Measurements from ENCODE around the gene LRRC61. TPM values are rescaled to one million over a fixed set of nuclear protein-coding genes. Genes with fewer than 3 reads are reported as not detected.
A peak's percentile ranks its signal among the peaks of the same experiment; 100 is the strongest.

Gene LRRC61
- total RNA-seq, 1 donor from 2014 or later: 26.3 TPM

DNA sequence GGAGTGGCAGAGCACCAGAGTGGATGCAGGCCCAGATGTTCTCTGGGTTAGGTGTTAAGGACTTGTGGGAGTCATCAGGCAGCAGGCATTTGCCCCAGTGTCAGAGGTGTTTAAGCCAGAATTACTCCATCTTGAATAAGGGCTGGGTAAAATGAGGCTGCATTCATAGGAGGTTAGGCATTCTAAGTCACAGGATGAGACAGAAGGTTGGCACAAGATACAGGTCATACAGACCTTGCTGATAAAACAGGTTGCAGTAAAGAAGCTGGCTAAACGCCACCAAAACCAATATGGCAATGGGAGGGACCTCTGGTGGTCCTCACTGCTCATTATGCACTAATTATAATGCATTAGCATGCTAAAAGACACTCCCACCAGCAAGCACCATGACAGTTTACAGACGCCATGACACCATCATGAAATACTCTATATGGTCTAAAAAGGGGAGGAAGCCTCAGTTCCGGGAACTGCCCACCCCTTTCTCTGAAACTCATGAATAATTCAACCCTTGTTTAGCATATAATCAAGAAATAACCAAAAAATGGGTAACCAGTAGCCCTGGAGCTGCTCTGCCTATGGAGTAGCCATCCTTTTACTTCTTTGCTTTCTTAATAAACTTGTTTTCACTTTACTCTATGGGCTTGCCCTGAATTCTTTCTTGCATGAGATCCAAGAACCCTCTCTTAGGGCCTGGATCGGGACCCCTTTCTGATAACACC lies 882 bp upstream of the LRRC61 start:
- Mint-ChIP-seq H3K9me3 (no peaks in the 10 kb centered on the region), H3K27me3 (ENCODE audit: low read depth) (no peaks in the 10 kb centered on the region), H3K4me3 (peak overlapping the region; percentile 87), H3K36me3 (ENCODE audit: low read depth) (peaks cover 5% of the 10 kb centered on the region), H3K27ac (ENCODE audit: unreplicated experiment) (peak overlapping the region; percentile 88), H3K4me1 (peaks cover 28% of the 10 kb centered on the region)
- no peak for TF ChIP-seq CTCF (conservative IDR thresholded peaks at IDR 0.05)
- DNase-seq (ENCODE audit: low read depth, low spot score): no peak

DNA sequence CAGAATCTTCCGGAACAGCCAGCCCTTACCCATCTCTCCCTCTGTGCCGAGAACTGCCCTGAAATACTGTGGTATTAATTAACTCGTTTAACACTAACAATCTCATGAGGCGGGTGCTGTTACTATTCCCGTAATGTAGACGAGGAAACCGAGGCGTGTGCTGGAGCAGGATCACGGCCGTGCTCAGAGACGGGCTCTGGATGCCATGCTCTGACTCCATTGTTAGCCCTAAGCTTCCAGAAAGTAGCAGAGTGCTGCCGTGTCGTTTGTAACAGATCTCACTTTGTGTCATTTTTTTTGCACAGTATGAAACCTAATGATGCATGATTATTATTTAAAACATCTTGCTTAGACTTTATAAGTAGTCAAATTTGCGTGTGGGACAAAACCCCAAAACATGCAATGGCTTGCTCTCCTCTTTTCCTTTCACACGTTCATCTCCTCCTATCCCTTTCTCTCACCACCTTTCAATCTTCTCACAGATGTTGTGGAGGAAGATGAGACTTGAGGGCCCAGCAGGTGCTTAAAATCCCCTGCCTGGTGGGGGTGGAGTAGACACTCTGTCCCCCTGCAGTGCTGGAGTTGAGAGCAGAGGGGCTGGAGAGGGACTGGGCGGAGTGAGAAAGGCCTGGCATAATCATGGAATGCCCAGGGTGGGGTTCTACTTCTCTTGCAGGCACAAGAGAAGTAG lies 672 bp downstream of the LRRC61 start:
- Mint-ChIP-seq H3K9me3 (no peaks in the 10 kb centered on the region), H3K27ac (ENCODE audit: unreplicated experiment) (peak overlapping the region; percentile 92), H3K27me3 (ENCODE audit: low read depth) (no peaks in the 10 kb centered on the region), H3K4me1 (peaks cover 28% of the 10 kb centered on the region), H3K4me3 (peak overlapping the region; percentile 94), H3K36me3 (ENCODE audit: low read depth) (peaks cover 5% of the 10 kb centered on the region)
- TF ChIP-seq CTCF (conservative IDR thresholded peaks at IDR 0.05): no peak
- no peak for DNase-seq (ENCODE audit: low read depth, low spot score)

DNA sequence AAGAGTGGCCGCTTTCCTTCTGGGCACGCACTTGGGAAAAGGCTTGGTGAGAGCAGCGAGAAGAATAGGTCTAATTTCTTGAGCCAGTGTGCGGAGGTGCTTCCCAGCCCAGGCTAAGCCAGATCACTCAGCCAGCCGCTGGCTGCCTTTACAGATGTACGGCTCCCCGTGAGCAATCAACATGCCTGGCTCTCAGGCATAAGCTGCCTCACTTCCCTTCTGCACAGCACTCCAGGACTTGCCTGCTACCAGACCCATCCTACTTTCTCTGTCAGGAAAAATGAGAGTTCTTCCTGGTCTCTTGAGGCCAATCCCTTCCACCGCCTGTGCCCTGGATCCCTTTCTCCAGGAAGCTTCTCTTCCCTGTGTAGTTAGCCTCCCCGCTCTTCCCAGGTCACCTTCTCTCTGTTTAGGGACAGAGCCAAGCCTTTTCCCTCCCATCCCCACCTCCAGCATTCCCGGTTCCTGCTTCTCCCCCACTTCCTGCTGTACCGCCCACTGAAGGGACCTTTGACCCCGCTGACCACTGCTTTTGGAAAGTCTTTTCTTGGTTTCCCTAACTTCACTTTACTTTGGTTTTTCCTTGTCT lies 1.3 kb downstream of the LRRC61 start:
- Mint-ChIP-seq H3K36me3 (ENCODE audit: low read depth) (peaks cover 5% of the 10 kb centered on the region), H3K9me3 (no peaks in the 10 kb centered on the region), H3K27ac (ENCODE audit: unreplicated experiment) (peak overlapping the region; percentile 92), H3K4me3 (peak overlapping the region; percentile 94), H3K27me3 (ENCODE audit: low read depth) (no peaks in the 10 kb centered on the region), H3K4me1 (peaks cover 28% of the 10 kb centered on the region)
- DNase-seq (ENCODE audit: low read depth, low spot score): no peak
- TF ChIP-seq CTCF (conservative IDR thresholded peaks at IDR 0.05): no peak

GRCh38 chr7:150325110-150325611 lies 2.0 kb downstream of the LRRC61 start:
- Mint-ChIP-seq H3K9me3 (no peaks in the 10 kb centered on the region), H3K4me1 (peaks cover 28% of the 10 kb centered on the region), H3K27me3 (ENCODE audit: low read depth) (no peaks in the 10 kb centered on the region), H3K27ac (ENCODE audit: unreplicated experiment) (no peak overlapping the region), H3K36me3 (ENCODE audit: low read depth) (peaks cover 5% of the 10 kb centered on the region), H3K4me3 (peak overlapping the region; percentile 94)
- no peak for TF ChIP-seq CTCF (conservative IDR thresholded peaks at IDR 0.05)
- no peak for DNase-seq (ENCODE audit: low read depth, low spot score)

DNA sequence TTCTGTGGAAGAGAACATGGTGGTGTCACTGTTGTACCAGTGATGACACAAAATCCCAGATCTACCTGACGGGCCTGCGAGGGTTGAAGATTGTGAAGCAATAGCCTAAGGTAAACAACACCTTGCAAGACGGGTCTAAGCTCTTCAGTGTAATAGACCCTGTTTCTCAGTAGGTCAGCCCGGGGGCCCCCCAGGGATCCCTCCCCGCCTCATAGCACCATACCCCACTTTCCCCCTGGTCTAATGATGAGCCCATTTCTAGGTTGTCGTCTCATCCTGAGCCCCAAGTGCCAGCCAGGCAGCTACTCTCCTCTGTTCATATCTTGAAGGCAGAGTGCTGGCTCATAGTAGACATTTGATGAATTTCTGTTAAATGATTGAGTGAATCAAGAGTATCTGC lies 2.7 kb downstream of the LRRC61 start:
- no peak for TF ChIP-seq CTCF (conservative IDR thresholded peaks at IDR 0.05)
- H3K36me3 Mint-ChIP-seq (ENCODE audit: low read depth): peaks cover 5% of the 10 kb centered on the region
- DNase-seq (ENCODE audit: low read depth, low spot score): no peak
- H3K4me3 Mint-ChIP-seq: no peak overlapping the region
- peaks cover 28% of the 10 kb centered on the region for H3K4me1 Mint-ChIP-seq
- no peak overlapping the region for H3K27ac Mint-ChIP-seq (ENCODE audit: unreplicated experiment)
- no peaks in the 10 kb centered on the region for H3K9me3 Mint-ChIP-seq
- no peaks in the 10 kb centered on the region for H3K27me3 Mint-ChIP-seq (ENCODE audit: low read depth)

Data from neural crest cell (in vitro differentiated cells).